ENCODE data around the gene NCBP2L.

Gene NCBP2L

GRCh38 chrX:107777536-107777832 is at the start of gene NCBP2L:
NCBP2L (plus strand) TSS chrX:107777733; CDS start chrX:107794221, 16,488 bp downstream.
- no peak for DNase-seq

GRCh38 chrX:107728371-107729099 is 49.0 kb upstream of the NCBP2L start:
- DNase-seq, result no peak

- DNase-seq, result no peak
These were observed 47.8 kb upstream of the NCBP2L start for GRCh38 chrX:107729558-107730297.

- DNase-seq, result no peak
These were observed 47.3 kb upstream of the NCBP2L start for GRCh38 chrX:107730298-107730655.

GRCh38 chrX:107730991-107731766 is 46.4 kb upstream of the NCBP2L start:
- DNase-seq, result no peak

GRCh38 chrX:107731831-107732502 is 45.6 kb upstream of the NCBP2L start:
- DNase-seq, result no peak

GRCh38 chrX:107733686-107734085 is 43.8 kb upstream of the NCBP2L start:
- no peak for DNase-seq

GRCh38 chrX:107734646-107735045 is 42.9 kb upstream of the NCBP2L start:
- no peak for DNase-seq

- DNase-seq, result no peak
These were observed 40.6 kb upstream of the NCBP2L start for GRCh38 chrX:107736781-107737531.

- DNase-seq, result no peak
These were observed 39.3 kb upstream of the NCBP2L start for GRCh38 chrX:107738272-107738671.

- no peak for DNase-seq
These were observed 38.8 kb upstream of the NCBP2L start for GRCh38 chrX:107738768-107739167.

GRCh38 chrX:107739541-107739940 is 38.0 kb upstream of the NCBP2L start:
- no peak for DNase-seq

GRCh38 chrX:107741404-107741790 is 36.1 kb upstream of the NCBP2L start:
- DNase-seq, result no peak

- DNase-seq, result no peak
These were observed 34.8 kb upstream of the NCBP2L start for GRCh38 chrX:107742700-107743191.

- no peak for DNase-seq
These were observed 33.5 kb upstream of the NCBP2L start for GRCh38 chrX:107743995-107744394.

GRCh38 chrX:107744868-107745267 is 32.7 kb upstream of the NCBP2L start:
- DNase-seq, result no peak

- no peak for DNase-seq
These were observed 29.9 kb upstream of the NCBP2L start for GRCh38 chrX:107747596-107748161.

GRCh38 chrX:107748506-107748905 is 29.0 kb upstream of the NCBP2L start:
- no peak for DNase-seq

- DNase-seq, result no peak
These were observed 27.3 kb upstream of the NCBP2L start for GRCh38 chrX:107750263-107750662.

GRCh38 chrX:107750861-107751445 is 26.6 kb upstream of the NCBP2L start:
- DNase-seq, result no peak

GRCh38 chrX:107752043-107752442 is 25.5 kb upstream of the NCBP2L start:
- no peak for DNase-seq

- DNase-seq, result no peak
These were observed 24.8 kb upstream of the NCBP2L start for GRCh38 chrX:107752714-107753113.
